Right renal cortex interstitium (tissue), 3 donors: ENCODE results near the gene USH2A. TPM values are rescaled to one million over a fixed set of nuclear protein-coding genes. Genes with fewer than 3 reads are reported as not detected.
"Not testable (repeated sequence)": the region's sequence is repeated elsewhere in the genome, so short reads cannot be mapped to it uniquely, and the experiment has no call there.

Source experiments
- DNase-seq, 3 donors: peaks; one replicate each; pipeline ENCODE4 v3.0.0-alpha.2; 2013; ENCODE audit warnings: low read depth in 3 of 3, low spot score in 2 of 3
- polyA plus RNA-seq, 3 donors: library from polyadenylated mRNA; unstranded; fragments of 120-200 nt; gene quantifications; one replicate each; pipeline ENCODE4 v1.2.1, GENCODE V29; 2013; ENCODE audit not compliant: insufficient read length in 3 of 3

The USH2A gene
- polyA plus RNA-seq, 3 donors, result 0.22 to 0.53 (median 0.33) TPM

DNA sequence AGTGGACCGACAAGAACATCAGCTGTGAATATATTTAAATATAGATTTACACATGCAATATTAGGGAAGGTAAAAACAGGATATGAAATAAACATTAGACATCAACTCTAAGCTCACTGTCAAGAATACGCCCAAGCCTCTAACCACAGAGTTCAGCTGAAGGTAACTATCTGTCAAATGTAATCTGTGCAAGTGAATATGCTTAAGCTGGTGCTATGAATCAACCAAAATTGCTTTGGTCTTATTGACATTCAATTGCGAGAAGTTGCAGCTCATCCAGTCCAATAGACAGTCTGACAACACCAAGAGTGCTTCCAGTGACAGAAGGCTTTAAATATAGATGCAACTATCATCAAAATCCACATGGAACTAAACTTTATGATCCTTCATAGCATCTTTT lies 32.3 kb downstream of the USH2A start:
- no peak for DNase-seq

GRCh38 chr1:216389774-216390173 lies 33.5 kb downstream of the USH2A start:
- no peak for DNase-seq

DNA sequence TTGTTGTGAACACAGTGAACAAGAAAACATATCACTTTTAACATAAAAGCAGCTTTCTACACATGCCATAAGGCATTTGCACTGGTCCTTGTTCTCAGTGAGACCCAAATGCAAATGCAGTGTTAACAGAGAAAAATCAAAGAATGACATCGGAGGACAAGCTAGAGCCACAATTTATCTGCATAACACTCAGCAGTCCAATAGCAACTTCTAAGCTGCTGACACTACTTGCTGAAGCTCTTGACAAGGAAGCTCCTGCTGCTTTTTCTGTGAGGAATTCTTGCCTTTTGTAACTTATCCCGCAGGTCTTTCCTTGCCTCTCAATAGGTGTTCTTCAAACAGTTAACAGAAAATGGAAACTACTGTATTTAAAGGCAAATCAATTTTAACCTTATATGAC lies 34.7 kb downstream of the USH2A start:
- DNase-seq, result no peak

DNA sequence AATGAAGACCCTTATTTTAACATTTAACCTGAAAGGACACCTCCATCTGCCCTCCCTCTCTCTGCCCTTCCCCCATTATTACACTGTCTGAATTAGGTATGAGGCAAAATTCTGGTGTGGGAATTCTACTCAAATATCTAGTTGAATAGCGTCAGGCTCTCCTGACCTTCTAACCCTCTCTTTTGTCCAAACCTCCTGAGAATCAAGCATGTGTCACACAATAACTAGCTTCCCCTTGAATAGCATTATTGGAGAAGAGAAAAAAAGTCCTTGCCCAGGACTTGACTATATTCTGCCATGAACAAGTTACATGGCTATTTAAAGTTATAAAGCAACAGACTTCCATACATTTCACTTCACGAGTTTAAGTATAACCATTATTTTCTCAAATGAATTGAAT lies 35.5 kb downstream of the USH2A start:
- no peak for DNase-seq

GRCh38 chr1:216379441-216379840 lies 43.8 kb downstream of the USH2A start:
- no peak for DNase-seq

GRCh38 chr1:216368249-216368648 lies 55.0 kb downstream of the USH2A start:
- no peak for DNase-seq

DNA sequence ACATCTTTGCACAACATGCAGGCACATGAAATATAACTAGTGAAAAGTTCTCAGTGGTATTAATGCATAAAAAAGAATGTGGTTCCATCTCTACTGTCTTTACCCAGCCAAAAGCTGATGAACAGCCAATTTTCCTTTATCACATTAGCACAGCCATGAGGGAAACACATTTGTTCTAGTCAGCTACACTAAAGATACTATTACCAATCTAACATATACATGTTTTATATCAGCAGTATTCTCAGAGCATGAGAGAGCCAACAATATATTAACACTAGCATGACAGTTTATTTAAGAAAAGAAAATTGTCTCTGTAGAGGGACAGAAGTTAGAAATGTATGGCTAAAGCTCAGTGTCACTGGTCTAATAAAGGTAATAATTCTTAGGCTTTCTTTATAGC lies 56.3 kb downstream of the USH2A start:
- DNase-seq, result no peak

DNA sequence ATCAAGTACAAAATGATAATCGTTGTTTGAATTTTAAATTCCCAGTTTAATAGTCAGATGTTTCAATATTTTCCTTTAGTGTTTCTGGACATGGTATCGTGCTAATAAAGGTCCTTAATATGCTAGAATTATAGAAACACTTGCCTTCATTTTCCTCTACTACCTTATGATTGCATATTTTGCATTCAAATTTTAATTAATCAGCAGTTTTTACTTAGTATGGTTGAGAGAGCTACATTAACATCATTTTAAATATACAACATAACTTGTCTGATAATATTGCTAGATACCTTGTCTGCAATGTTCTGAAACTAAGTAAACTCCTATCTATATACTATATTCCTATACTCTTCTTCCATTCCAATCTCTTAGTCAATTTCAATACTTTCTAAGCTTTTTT lies 66.3 kb downstream of the USH2A start:
- DNase-seq, result no peak

GRCh38 chr1:216350186-216350585 lies 73.1 kb downstream of the USH2A start:
- no peak for DNase-seq

DNA sequence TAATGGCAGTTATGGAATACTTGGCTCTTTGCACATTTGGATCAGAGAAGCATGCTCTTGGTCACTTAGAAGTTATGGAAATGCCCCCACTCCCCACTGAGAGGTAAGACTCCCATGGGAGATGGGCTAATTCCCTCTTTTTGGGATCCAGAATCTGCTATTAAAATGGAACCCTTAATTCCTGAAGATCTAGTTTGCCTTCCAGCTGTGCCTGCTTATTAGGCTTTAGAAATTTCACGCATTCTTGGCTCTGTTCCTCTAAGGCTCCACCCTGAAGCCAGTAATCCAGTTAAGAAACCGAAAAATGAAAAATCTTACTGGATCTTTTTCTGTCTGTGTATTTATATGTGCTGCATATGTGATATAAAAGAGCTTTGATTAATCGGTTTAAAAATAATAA lies 76.7 kb downstream of the USH2A start:
- no peak for DNase-seq

- not testable (repeated sequence) for DNase-seq
These were observed 82.7 kb downstream of the USH2A start for GRCh38 chr1:216340542-216340941.

- no peak for DNase-seq
These were observed 90.8 kb downstream of the USH2A start for GRCh38 chr1:216332462-216332861.

DNA sequence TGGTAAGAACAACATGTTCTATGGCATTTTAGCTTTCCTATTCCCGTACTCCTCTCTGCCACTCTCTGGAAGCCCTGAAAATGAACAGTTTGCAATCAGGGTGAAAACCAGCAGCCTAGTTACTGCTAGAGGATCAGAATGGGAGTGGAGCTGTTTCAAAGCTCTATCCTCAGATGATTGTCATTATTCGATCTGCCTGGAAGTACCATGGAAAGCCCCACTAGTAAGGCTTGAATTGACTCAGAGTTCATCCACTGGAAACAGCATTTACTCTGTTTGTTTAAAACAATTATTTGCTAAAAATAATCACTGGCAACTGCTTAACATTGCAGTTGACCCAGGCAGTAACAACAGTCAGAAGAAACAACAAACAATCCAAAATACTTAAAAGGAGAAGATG lies 91.2 kb downstream of the USH2A start:
- no peak for DNase-seq

DNA sequence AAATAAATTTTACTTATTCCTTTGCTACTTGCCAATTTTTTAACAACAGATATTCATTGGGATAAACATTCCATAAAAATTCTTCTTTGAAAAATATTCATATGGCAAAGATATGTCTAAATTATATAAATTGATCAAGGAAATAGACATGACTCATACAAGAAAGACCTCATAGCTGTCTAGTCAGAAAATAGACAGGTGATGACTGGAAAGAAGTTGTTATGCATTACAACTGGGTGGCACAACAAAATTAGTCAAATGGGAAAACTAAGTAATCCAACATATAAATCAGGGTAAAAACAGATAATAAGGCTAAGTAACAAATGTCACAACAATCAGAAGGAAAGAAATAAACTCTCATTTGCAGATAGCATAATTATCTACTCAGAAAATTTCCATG lies 92.0 kb downstream of the USH2A start:
- no peak for DNase-seq

- no peak for DNase-seq
These were observed 93.0 kb downstream of the USH2A start for GRCh38 chr1:216330262-216330661.

DNA sequence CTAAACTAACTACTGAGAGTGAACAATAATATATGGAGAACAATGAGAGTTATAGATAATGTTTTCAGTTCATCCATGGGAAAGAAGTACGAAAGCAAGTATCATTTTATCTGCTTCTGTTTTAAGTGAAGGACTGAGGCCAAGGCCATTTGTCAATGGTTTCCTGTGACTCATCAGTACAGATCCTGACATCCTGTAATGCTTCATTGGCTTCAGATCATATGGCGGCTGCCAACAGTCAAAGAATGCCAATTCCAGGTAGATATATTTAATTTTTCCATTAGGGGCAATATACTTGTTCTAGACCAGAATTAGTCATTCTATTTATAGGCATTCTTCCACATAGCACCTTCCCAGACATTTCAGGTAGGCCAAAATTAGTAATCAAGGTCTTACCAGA lies 97.3 kb downstream of the USH2A start:
- no peak for DNase-seq

GRCh38 chr1:216325336-216325735 lies 97.9 kb downstream of the USH2A start:
- no peak for DNase-seq

GRCh38 chr1:216323344-216323743 lies 99.9 kb downstream of the USH2A start:
- no peak for DNase-seq

DNA sequence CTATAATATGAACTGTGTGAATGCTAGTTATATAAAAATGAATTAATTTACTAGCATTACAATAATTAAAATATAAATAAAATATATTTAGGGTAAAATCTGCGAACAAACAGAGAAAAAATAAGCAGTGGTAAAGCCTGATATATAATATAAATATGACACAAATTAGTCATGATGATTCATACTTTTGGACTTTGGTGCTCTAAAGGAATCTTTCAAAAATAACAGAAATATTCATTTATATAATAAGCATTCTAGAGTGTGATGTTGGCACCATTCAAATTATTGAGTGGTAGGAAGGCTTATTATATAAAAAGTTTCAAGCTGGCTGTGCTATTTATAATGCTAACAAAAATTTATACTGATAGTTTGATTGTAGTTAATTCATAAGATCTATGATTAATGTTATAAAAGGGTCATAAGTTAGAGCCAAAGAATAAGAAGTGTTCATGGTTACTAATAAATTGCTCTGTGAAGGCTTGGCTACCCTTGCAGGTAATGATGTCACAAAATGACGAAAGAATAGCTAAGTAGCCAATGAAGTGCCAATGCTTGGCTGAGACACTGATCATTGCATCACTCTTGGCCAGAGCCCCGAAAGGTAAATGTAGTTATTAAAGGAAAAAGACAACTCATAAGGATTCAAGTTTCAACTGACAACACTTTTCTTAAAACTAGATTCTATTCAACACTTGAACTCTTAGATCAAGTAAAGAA lies 108.7 kb downstream of the USH2A start:
- no peak for DNase-seq

GRCh38 chr1:216310776-216311175 lies 112.5 kb downstream of the USH2A start:
- peak in 1 of 3 donors; percentile 4 for DNase-seq

GRCh38 chr1:216306830-216307229 lies 116.4 kb downstream of the USH2A start:
- DNase-seq, result no peak

GRCh38 chr1:216303690-216304089 lies 119.6 kb downstream of the USH2A start:
- no peak for DNase-seq

DNA sequence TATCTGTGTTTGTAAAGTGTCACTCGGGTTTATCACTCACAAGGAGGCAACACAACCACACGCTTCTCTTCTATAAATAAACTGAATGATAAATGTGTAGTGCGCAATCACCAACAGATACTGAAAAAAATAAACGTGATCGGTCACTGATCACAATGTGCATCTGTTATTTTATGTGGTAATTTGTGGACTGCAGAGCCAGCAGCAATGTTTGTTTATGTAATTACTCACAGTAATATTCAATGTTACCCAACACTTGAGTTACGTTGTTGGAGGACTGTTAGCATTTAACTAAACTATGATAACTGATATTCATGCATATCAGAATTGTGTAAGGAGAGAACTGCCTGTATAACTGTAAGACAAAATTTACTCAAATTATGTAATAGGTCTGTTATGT lies 129.6 kb downstream of the USH2A start:
- DNase-seq, result no peak
